RWPE1 (cell line): ENCODE data around the gene ALDH1L2.

Experiments used
- CTCF ChIA-PET: fragments of 350-600 bp; sonication (Branson Sonifier 250); formaldehyde crosslinking; extraction: SDS; loops from one replicate; lab custom pipeline; 2021; lab: Yijun Ruan, JAX
- POLR2A ChIA-PET: fragments of 400-600 bp; formaldehyde crosslinking; extraction: SDS; loops from one replicate; lab custom pipeline; 2020; ENCODE audit warnings: antibody characterized with exemption; ENCODE audit not compliant: low non-redundant PET; lab: Yijun Ruan, JAX
- DNase-seq: peaks from one replicate; pipeline ENCODE4 v3.0.0; 2012; ENCODE audit warnings: low spot score
- H3K27ac ChIP-seq: fragments of 450-650 bp; 2 replicates; pipeline ENCODE4 v1.5.1; 2017
- CTCF ChIP-seq: fragments of 450-650 bp; conservative IDR thresholded peaks from 2 replicates; pipeline ENCODE4 v1.5.1; 2017; ENCODE audit warnings: low read depth, mild to moderate bottlenecking

Gene ALDH1L2

GRCh38 chr12:105015543-105015942 lies 68.7 kb downstream of the ALDH1L2 start:
- ChIA-PET CTCF (interaction anchor here (0.6 kb wide), 1 partner anchor 34 kb away, joined by 3 read pairs; no protein-coding TSS in a partner anchor), POLR2A (no interaction called here)
- H3K27ac ChIP-seq = no peak overlapping the region
- no peak for TF ChIP-seq CTCF
- no peak for DNase-seq

GRCh38 chr12:105014603-105015002 lies 69.7 kb downstream of the ALDH1L2 start:
- ChIA-PET CTCF (no interaction called here), POLR2A (no interaction called here)
- H3K27ac ChIP-seq = no peak overlapping the region

GRCh38 chr12:105013892-105014291 lies 70.4 kb downstream of the ALDH1L2 start:
- no peak for TF ChIP-seq CTCF
- ChIA-PET POLR2A (no interaction called here), CTCF (no interaction called here)
- no peak overlapping the region for H3K27ac ChIP-seq
- DNase-seq = no peak

More at GRCh38 chr12:105014603-105015002, 69.7 kb downstream of the ALDH1L2 start:
- no peak for TF ChIP-seq CTCF
- no peak for DNase-seq

- ChIA-PET CTCF (no interaction called here), POLR2A (no interaction called here)
- no peak overlapping the region for H3K27ac ChIP-seq
- DNase-seq = no peak
- no peak for TF ChIP-seq CTCF
These were observed 82.8 kb downstream of the ALDH1L2 start for GRCh38 chr12:105001476-105001875.

GRCh38 chr12:104999347-104999685 lies 84.9 kb downstream of the ALDH1L2 start:
- DNase-seq = no peak
- CTCF ChIA-PET = no interaction called here
- no peak for TF ChIP-seq CTCF
- POLR2A ChIA-PET = no interaction called here
- no peak overlapping the region for H3K27ac ChIP-seq

GRCh38 chr12:104998423-104999346 lies 85.6 kb downstream of the ALDH1L2 start:
- CTCF ChIA-PET = no interaction called here
- no peak overlapping the region; the same call in 1 of the 2 replicates for H3K27ac ChIP-seq
- no peak for TF ChIP-seq CTCF
- POLR2A ChIA-PET = no interaction called here
- DNase-seq = no peak
